ENCODE measurements around the gene HTR5A.

GRCh38 chr7:155136619-155137243 is 66.6 kb downstream of the HTR5A start:
- TF ChIP-seq ZNF133 (tag by site-specific recombination; IDR thresholded peaks at IDR 0.05) (no peak), ZBTB7A (tag by site-specific recombination; IDR thresholded peaks at IDR 0.05; ENCODE audit: low read depth) (no peak), PBX3 (CRISPR knock-in tag; IDR thresholded peaks at IDR 0.05) (no peak), REST (tag by site-specific recombination; IDR thresholded peaks at IDR 0.05) (no peak), ZNF302 (tag by site-specific recombination; IDR thresholded peaks at IDR 0.05; ENCODE audit: low read depth) (no peak), PATZ1 (tag by site-specific recombination; IDR thresholded peaks at IDR 0.05) (no peak), ZNF76 (tag by site-specific recombination; IDR thresholded peaks at IDR 0.05; ENCODE audit: borderline replicate concordance, low read depth) (no peak), TSHZ1 (tag by site-specific recombination; IDR thresholded peaks at IDR 0.05; ENCODE audit: borderline replicate concordance) (no peak), ZNF692 (tag by site-specific recombination; IDR thresholded peaks at IDR 0.05) (no peak), CTCF (tag by site-specific recombination; IDR thresholded peaks at IDR 0.05) (no peak), ZNF362 (tag by site-specific recombination; IDR thresholded peaks at IDR 0.05) (no peak), ZBTB49 (tag by site-specific recombination; IDR thresholded peaks at IDR 0.05; ENCODE audit: low read depth) (no peak), YY1 (tag by site-specific recombination; IDR thresholded peaks at IDR 0.05) (no peak), PRDM4 (tag by site-specific recombination; IDR thresholded peaks at IDR 0.05) (no peak)

Data from HEK293 (cell line).